AG09309 (cell line): ENCODE results near the gene AGPAT2.

Experiments
- DNase-seq: peaks from one replicate; pipeline ENCODE4 v3.0.0-alpha.2; 2010; ENCODE audit warnings: low read depth
- H3K4me3 ChIP-seq: 2 replicates; pipeline ENCODE4 v1.5.1; 2011; ENCODE audit warnings: mild to moderate bottlenecking, low read depth, low read length, moderate library complexity; ENCODE audit not compliant: control insufficient read depth
- CTCF ChIP-seq: IDR thresholded peaks from 2 replicates; pipeline ENCODE4 v1.5.1; 2011; ENCODE audit warnings: mild to moderate bottlenecking, low read depth, low read length, inconsistent platforms; ENCODE audit not compliant: insufficient read depth, control insufficient read depth; ENCODE audit errors: missing control alignments

The AGPAT2 gene

DNA sequence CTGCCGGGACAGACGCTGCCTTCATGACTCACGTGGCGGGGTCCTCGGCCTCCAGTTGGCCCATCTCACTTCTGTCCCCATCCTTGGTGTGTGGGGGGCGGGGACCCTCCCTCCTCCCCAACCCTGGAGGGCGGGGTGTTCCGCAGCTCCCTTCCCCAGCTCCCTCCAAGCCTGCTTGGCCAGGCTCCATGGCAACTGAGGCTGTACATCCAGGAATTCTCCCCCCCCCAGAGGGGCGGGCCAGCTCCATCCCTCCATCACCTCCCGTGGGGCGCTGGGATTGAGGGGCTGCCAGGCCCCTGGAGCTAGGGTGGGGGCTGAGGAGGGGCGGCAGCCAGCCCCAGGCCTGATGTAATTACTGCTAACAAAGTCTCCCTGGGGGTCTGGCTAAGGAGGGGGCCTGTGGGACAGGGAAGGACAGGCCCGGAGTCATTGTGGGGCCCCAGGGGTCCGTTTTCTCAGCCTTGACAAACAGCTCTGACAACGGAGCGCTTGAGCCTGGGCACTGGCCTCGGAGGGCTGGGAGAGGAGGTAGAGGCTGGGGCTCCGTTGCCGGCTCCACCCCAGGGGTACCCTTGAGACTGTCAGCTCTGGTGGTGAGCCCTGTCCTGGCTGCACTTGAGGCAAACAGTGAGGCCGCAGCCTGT lies 33.1 kb upstream of the AGPAT2 start:
- H3K4me3 ChIP-seq, result no peak overlapping the region
- DNase-seq, result no peak
- no peak for TF ChIP-seq CTCF

- TF ChIP-seq CTCF, result no peak
- DNase-seq, result no peak
- no peak overlapping the region for H3K4me3 ChIP-seq
These were observed 32.1 kb upstream of the AGPAT2 start for GRCh38 chr9:136719195-136719880.

DNA sequence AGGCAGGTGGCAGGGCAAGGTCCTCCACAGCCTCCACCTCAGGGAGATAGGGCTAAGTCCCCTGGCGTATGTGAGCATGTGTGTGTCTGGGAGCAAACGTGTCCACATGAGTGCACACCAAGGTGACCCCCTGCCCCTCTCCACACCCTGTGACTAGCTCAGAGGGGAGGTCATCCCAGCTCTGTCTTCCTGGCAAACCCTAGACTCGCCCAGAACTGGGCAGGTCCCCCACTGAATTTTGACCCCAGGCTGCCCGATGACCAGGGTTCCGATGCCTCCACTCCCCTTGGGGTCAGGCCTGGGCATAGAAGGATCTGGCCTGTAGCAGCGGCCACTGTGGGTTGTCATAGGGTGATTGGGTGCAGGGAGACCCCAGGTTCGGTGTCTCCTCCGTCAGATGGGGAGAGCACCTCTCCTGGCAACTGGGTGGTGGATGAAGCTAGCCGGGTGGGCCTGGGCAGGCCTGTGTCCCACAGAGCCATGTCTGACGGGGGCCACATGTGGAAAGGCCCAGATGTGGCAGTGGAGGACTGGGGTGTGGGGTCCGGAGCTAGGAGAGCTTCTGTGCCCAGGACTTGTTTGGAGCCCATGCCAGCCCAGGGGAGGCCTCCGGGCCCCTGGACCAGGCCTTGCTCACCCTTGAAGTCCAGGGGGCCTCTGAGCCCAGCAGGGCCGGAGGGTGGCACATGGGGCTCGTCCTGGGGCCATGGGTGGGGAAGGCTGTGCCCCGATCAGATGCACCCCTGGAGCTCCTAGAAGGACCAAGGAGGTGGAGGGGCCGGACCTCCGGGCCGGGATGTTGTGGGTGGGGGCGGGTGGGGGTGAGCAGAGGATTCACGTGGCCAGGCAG lies 31.3 kb upstream of the AGPAT2 start:
- no peak for TF ChIP-seq CTCF
- H3K4me3 ChIP-seq, result no peak overlapping the region
- no peak for DNase-seq

- H3K4me3 ChIP-seq, result no peak overlapping the region
- no peak for TF ChIP-seq CTCF
These were observed 30.1 kb upstream of the AGPAT2 start for GRCh38 chr9:136717399-136717798.

GRCh38 chr9:136714893-136715274 lies 27.6 kb upstream of the AGPAT2 start:
- no peak for TF ChIP-seq CTCF
- no peak overlapping the region for H3K4me3 ChIP-seq
- DNase-seq, result no peak

More at GRCh38 chr9:136717399-136717798, 30.1 kb upstream of the AGPAT2 start:
- no peak for DNase-seq

- H3K4me3 ChIP-seq, result no peak overlapping the region
- TF ChIP-seq CTCF, result no peak
- DNase-seq, result no peak
These were observed 27.0 kb upstream of the AGPAT2 start for GRCh38 chr9:136714096-136714892.
